H1 (cell line): Measurements from ENCODE around the gene CNRIP1. TPM values are rescaled to one million over a fixed set of nuclear protein-coding genes. Genes with fewer than 3 reads are reported as not detected.

Experiments used
- CEBPB ChIP-seq: IDR thresholded peaks from 2 replicates; pipeline ENCODE4 v1.6.1; 2012; ENCODE audit warnings: low read depth, low read length
- CHD7 ChIP-seq: fragments of 300-600 bp; sonication (generic); IDR thresholded peaks from 2 replicates; pipeline ENCODE4 v1.7.1; 2012; ENCODE audit warnings: low read length, moderate library complexity, mild to moderate bottlenecking, inconsistent platforms; ENCODE audit not compliant: insufficient replicate concordance
- EP300 ChIP-seq, 2 experiments: IDR thresholded peaks; 1 replicate in 1 of 2; 2 replicates in 1 of 2; pipeline ENCODE4 v1.6.1; 2011 to 2012; ENCODE audit warnings: low read depth in 2 of 2, low read length in 2 of 2, mild to moderate bottlenecking in 2 of 2, borderline replicate concordance in 1 of 2, inconsistent platforms in 1 of 2, moderate library complexity in 1 of 2
- FOSL1 ChIP-seq: IDR thresholded peaks from 2 replicates; pipeline ENCODE4 v1.6.1; 2011; ENCODE audit warnings: mild to moderate bottlenecking, low read depth, low read length, moderate library complexity; ENCODE audit not compliant: insufficient read depth
- GTF2F1 ChIP-seq: IDR thresholded peaks from 2 replicates; pipeline ENCODE4 v1.6.1; 2012; ENCODE audit warnings: low read depth, low read length, improper control_type of control experiment, borderline replicate concordance
- POLR2AphosphoS5 ChIP-seq: IDR thresholded peaks from 2 replicates; pipeline ENCODE4 v1.6.1; 2011; ENCODE audit warnings: low read depth, low read length
- POU5F1 ChIP-seq: IDR thresholded peaks from 2 replicates; pipeline ENCODE4 v1.6.1; 2011; ENCODE audit warnings: low read depth, mild to moderate bottlenecking, low read length, moderate library complexity
- SAP30 ChIP-seq: fragments of 300-600 bp; sonication (generic); IDR thresholded peaks from 2 replicates; pipeline ENCODE4 v1.7.1; 2012; ENCODE audit warnings: low read length, moderate library complexity, mild to moderate bottlenecking, inconsistent platforms; ENCODE audit not compliant: insufficient read depth, insufficient replicate concordance
- SIX5 ChIP-seq: IDR thresholded peaks from 2 replicates; pipeline ENCODE4 v1.6.1; 2011; ENCODE audit warnings: mild to moderate bottlenecking, low read depth, low read length
- TEAD4 ChIP-seq: IDR thresholded peaks from 2 replicates; pipeline ENCODE4 v1.6.1; 2012; ENCODE audit warnings: low read depth, low read length, inconsistent platforms, mixed read lengths
- ZNF274 ChIP-seq: IDR thresholded peaks from 2 replicates; pipeline ENCODE4 v1.7.0; 2012; ENCODE audit warnings: low read length, borderline replicate concordance; ENCODE audit errors: extremely low read depth
- polyA plus RNA-seq, 7 experiments: library from polyadenylated mRNA; depleted of rRNA in 3 of 7; stranded (reverse) in 5 of 7; unstranded in 2 of 7; fragments of >200 nt in 5 of 7; fragments of 200-250 nt in 2 of 7; gene quantifications; 1 replicate in 5 of 7; 2 replicates in 1 of 7; 4 replicates in 1 of 7; pipeline versions ENCODE4 v1.2.1 to v1.2.3, GENCODE V29; 2011 to 2013; ENCODE audit warnings: missing spikeins in 2 of 7, mixed read lengths in 2 of 7
- total RNA-seq: library from RNA; stranded (reverse); fragmentation: NEBNext Ultra II Directional; extraction: Animal tissue kit (Norgen Biotek cat#: 25700); gene quantifications from 2 replicates; pipeline ENCODE4 v1.2.1, GENCODE V29; 2021

Gene CNRIP1
- total and polyA plus RNA-seq, 2 of the 8 experiments (the other 6 are each of a cell fraction or from before 2014, with no cell fraction given): 4.6 to 7.0 TPM

DNA sequence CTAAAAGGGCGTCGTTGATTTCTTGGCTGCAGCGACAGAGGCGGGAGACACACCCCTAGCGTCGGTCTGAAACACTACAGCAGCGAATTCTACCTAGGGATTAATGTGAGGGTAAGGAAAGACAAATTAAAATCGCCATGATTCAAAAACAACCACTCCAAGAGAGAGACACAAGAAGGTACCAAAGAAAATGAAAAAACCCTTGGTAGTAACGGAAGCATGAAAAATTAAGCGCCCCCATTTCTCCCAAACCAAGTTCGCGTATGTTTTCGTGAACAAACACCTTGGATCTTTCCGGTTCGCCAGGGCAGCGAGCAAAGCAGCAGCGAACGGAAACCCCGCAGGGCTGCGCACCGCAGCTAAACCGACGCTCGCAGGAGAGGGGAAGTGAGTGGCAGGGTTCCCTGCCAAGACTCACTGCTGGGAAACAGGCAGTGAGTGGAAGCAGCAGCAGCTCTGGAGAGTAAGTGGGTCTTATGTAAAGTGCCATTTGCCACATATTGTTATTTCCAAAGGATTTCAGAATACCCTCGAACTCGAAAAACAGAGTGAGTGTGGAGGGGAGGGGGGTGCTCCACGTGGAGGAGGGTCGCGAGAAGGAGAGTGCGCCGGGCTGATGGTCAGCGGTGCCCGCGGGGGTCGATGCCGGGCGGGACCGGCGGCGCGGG, 68.4 kb downstream of the CNRIP1 start (continued):
- no peak for TF ChIP-seq CHD7
- no peak for TF ChIP-seq ZNF274
- TF ChIP-seq POU5F1: no peak
- no peak for TF ChIP-seq FOSL1
- no peak for TF ChIP-seq EP300 (IDR thresholded peaks at IDR 0.05; ENCODE audit: borderline replicate concordance in 1 of 2, low read depth in 2 of 2, low read length in 2 of 2)
- TF ChIP-seq GTF2F1: no peak
- no peak for TF ChIP-seq CEBPB
- TF ChIP-seq SIX5: no peak
- TF ChIP-seq SAP30: peak; percentile 61
- TF ChIP-seq POLR2AphosphoS5: no peak
- TF ChIP-seq TEAD4: no peak
